Measurements from ENCODE around the gene CEP95.

- TF ChIP-seq CTCF (conservative IDR thresholded peaks at IDR 0.05 in 1 of 2, IDR thresholded peaks at IDR 0.05 in 1 of 2; ENCODE audit: extremely low read depth in 1 of 2, insufficient read depth in 1 of 2, low read depth in 1 of 2, low read length in 2 of 2) (no peak), EZH2 (IDR thresholded peaks at IDR 0.05; ENCODE audit: borderline replicate concordance, low read length) (no peak)
Observed at GRCh38 chr17:64497565-64498035, 9.2 kb upstream of the CEP95 start.

Data from mammary epithelial cell (primary cell).